Prostate gland (tissue), 2 donors: ENCODE results near the gene SH3BGR.

ENCODE experiments used
- POLR2A ChIP-seq: fragments of 450-650 bp; IDR thresholded peaks from one replicate; pipeline ENCODE4 v1.6.1; 2016; ENCODE audit warnings: antibody characterized with exemption, mild to moderate bottlenecking
- POLR2AphosphoS5 ChIP-seq: sonication (generic); formaldehyde crosslinking; IDR thresholded peaks from one replicate; pipeline ENCODE4 v1.6.1; 2017; ENCODE audit warnings: antibody characterized with exemption
- TF ChIP-seq, protein P1 (sequence below), 4 experiments: fragments of 200-600 bp in 2 of 4; fragments of 450-650 bp in 2 of 4; sonication (generic) in 2 of 4; IDR thresholded peaks; 1 replicate in 3 of 4; 2 replicates in 1 of 4; pipeline ENCODE4 v1.5.1; 2016 to 2019; ENCODE audit warnings: antibody characterized with exemption in 4 of 4, mild to moderate bottlenecking in 2 of 4, moderate library complexity in 2 of 4

DNA sequence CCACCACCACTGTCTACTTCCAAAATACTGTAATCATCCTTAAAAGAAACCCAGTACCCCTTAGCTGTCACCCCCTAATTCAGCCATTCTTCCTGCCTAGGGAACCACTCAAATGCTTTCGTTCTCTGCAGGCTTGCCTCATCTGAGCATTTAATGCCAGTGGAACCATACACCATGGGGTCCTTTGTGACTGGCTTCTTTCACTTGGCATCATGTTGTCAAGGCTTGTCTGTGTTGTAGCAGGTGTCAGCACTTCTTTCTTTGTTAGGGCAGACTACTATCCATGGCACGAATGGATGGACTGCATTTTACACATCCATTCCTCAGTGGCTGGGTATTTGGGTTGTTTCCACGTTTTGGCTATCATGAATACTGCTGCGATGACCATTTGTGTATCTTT lies 28.5 kb downstream of the SH3BGR start:
- TF ChIP-seq, protein P1, sequence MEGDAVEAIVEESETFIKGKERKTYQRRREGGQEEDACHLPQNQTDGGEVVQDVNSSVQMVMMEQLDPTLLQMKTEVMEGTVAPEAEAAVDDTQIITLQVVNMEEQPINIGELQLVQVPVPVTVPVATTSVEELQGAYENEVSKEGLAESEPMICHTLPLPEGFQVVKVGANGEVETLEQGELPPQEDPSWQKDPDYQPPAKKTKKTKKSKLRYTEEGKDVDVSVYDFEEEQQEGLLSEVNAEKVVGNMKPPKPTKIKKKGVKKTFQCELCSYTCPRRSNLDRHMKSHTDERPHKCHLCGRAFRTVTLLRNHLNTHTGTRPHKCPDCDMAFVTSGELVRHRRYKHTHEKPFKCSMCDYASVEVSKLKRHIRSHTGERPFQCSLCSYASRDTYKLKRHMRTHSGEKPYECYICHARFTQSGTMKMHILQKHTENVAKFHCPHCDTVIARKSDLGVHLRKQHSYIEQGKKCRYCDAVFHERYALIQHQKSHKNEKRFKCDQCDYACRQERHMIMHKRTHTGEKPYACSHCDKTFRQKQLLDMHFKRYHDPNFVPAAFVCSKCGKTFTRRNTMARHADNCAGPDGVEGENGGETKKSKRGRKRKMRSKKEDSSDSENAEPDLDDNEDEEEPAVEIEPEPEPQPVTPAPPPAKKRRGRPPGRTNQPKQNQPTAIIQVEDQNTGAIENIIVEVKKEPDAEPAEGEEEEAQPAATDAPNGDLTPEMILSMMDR (IDR thresholded peaks at IDR 0.05): no peak
- TF ChIP-seq POLR2A (no peak), POLR2AphosphoS5 (no peak)
